K562 (cell line): ENCODE results near the gene VPREB1. TPM values are rescaled to one million over a fixed set of nuclear protein-coding genes. Genes with fewer than 3 reads are reported as not detected.

Source experiments
- BHLHE40 ChIP-seq: IDR thresholded peaks from 2 replicates; pipeline ENCODE4 v1.6.1; 2011; ENCODE audit warnings: low read length, improper control_type of control experiment
- CHD7 ChIP-seq: fragments of 200-600 bp; sonication (generic); IDR thresholded peaks from one replicate; pipeline ENCODE4 v1.6.1; 2012; ENCODE audit warnings: mild to moderate bottlenecking, low read depth, low read length, inconsistent platforms
- EP300 ChIP-seq: IDR thresholded peaks from 2 replicates; pipeline ENCODE4 v1.6.1; 2012; ENCODE audit warnings: low read length, improper control_type of control experiment
- L3MBTL2 ChIP-seq: fragments of 450-650 bp; IDR thresholded peaks from 2 replicates; pipeline ENCODE4 v1.6.1; 2016; ENCODE audit warnings: mild to moderate bottlenecking, moderate library complexity
- RBM25 ChIP-seq: fragments of 200-400 bp; formaldehyde crosslinking; IDR thresholded peaks from 2 replicates; pipeline ENCODE4 v1.6.1; 2018; ENCODE audit warnings: low read length, low read depth, moderate library complexity; ENCODE audit not compliant: severe bottlenecking
- SMARCB1 ChIP-seq: IDR thresholded peaks from 2 replicates; pipeline ENCODE4 v1.6.1; 2011; ENCODE audit warnings: improper control_type of control experiment, low read depth; ENCODE audit not compliant: insufficient read length
- TAF7 ChIP-seq: fragments of 450-650 bp; IDR thresholded peaks from 2 replicates; pipeline ENCODE4 v1.6.1; 2016; ENCODE audit warnings: missing genetic modification characterization, missing compliant biosample characterization
- THRB ChIP-seq: fragments of 450-650 bp; formaldehyde crosslinking; conservative IDR thresholded peaks from 2 replicates; pipeline ENCODE4 v1.4.0; 2022; ENCODE audit warnings: mild to moderate bottlenecking, missing genetic modification characterization
- ZC3H8 ChIP-seq: fragments of 450-650 bp; IDR thresholded peaks from 2 replicates; pipeline ENCODE4 v1.6.1; 2017
- ZFP1 ChIP-seq: fragments of 450-650 bp; formaldehyde crosslinking; IDR thresholded peaks from 2 replicates; pipeline ENCODE4 v1.4.0; 2020; ENCODE audit warnings: mild to moderate bottlenecking, mixed read lengths
- ZMIZ1 ChIP-seq, 2 experiments: fragments of 150-350 bp in 1 of 2; IDR thresholded peaks; 2 replicates each; pipeline ENCODE4 v1.6.1; 2012 to 2016; ENCODE audit warnings: low read depth in 2 of 2, low read length in 2 of 2, mild to moderate bottlenecking in 1 of 2, moderate library complexity in 1 of 2
- polyA plus RNA-seq, 8 experiments: library from polyadenylated mRNA; depleted of rRNA in 4 of 8; stranded (reverse) in 5 of 8; unstranded in 3 of 8; fragments of >200 nt; fragmentation: Nextera tagmentation in 2 of 8; fragmentation: Illumina TruSeq in 1 of 8; extraction: Ambion mirVana in 2 of 8; extraction: Trizol in 1 of 8; gene quantifications; 2 replicates each; pipeline versions ENCODE4 v1.2.1 to v1.2.3, GENCODE V29; 2011 to 2014; ENCODE audit warnings: inconsistent platforms in 1 of 8, missing spikeins in 1 of 8
- total RNA-seq, 7 experiments: library from RNA; depleted of rRNA in 6 of 7; stranded (reverse); fragments of >200 nt in 6 of 7; fragmentation: Illumina TruSeq in 2 of 7; extraction: Trizol in 2 of 7; gene quantifications; 2 replicates each; pipeline versions ENCODE4 v1.2.1 to v1.2.3, GENCODE V29; 2011 to 2021; ENCODE audit warnings: low replicate concordance in 1 of 7

VPREB1 gene
- total and polyA plus RNA-seq, 9 of the 15 experiments (the other 6 are each of a cell fraction or from before 2014, with no cell fraction given) = not detected

GRCh38 chr22:22195265-22196017, 49.1 kb upstream of the VPREB1 start (continued):
- TF ChIP-seq ZMIZ1 (IDR thresholded peaks at IDR 0.05; ENCODE audit: low read depth in 2 of 2, low read length in 2 of 2) = peak in 1 of 2 experiments; percentile 85; a peak in 2 of 4 replicates
- TF ChIP-seq BHLHE40 = peak; percentile 85
- peak; percentile 69 for TF ChIP-seq EP300
- no peak for TF ChIP-seq TAF7 (tag)
- TF ChIP-seq ZC3H8 = peak; percentile 74
- no peak for TF ChIP-seq ZFP1 (CRISPR knock-in tag)
- TF ChIP-seq SMARCB1 = no peak
- TF ChIP-seq L3MBTL2 = peak; percentile 62; the same call in 1 of the 2 replicates
- peak; percentile 66 for TF ChIP-seq CHD7
- TF ChIP-seq THRB (CRISPR knock-in tag) = peak; percentile 89
- TF ChIP-seq RBM25 = no peak
